Activated naive CD8-positive, alpha-beta T cell (primary cell): ENCODE data around the gene ZNF10.
A peak's percentile ranks its signal among the peaks of the same experiment; 100 is the strongest.

Experiments
- H3K27ac Mint-ChIP-seq: one replicate; pipeline ENCODE4 v1.8.0; 2021; ENCODE audit warnings: mixed read lengths
- H3K27me3 Mint-ChIP-seq: one replicate; pipeline ENCODE4 v1.8.0; 2021; ENCODE audit warnings: mixed read lengths
- H3K36me3 Mint-ChIP-seq: one replicate; pipeline ENCODE4 v1.8.0; 2021; ENCODE audit warnings: mixed read lengths
- H3K4me1 Mint-ChIP-seq: one replicate; pipeline ENCODE4 v1.8.0; 2021; ENCODE audit warnings: low read depth, mixed read lengths
- H3K4me3 Mint-ChIP-seq: one replicate; pipeline ENCODE4 v1.8.0; 2021; ENCODE audit warnings: mild to moderate bottlenecking, mixed read lengths
- H3K9me3 Mint-ChIP-seq: one replicate; pipeline ENCODE4 v1.8.0; 2021; ENCODE audit warnings: low read depth, mixed read lengths

ZNF10 gene

GRCh38 chr12:133165776-133166175 lies 35.3 kb downstream of the ZNF10 start:
- Mint-ChIP-seq H3K9me3 (peaks cover 38% of the 10 kb centered on the region), H3K27ac (no peak overlapping the region), H3K36me3 (peaks cover 34% of the 10 kb centered on the region), H3K4me1 (no peaks in the 10 kb centered on the region), H3K27me3 (no peaks in the 10 kb centered on the region), H3K4me3 (no peak overlapping the region)

GRCh38 chr12:133172491-133172890 lies 42.1 kb downstream of the ZNF10 start:
- peaks cover 30% of the 10 kb centered on the region for H3K9me3 Mint-ChIP-seq
- no peaks in the 10 kb centered on the region for H3K27me3 Mint-ChIP-seq
- peaks cover 27% of the 10 kb centered on the region for H3K36me3 Mint-ChIP-seq
- H3K27ac Mint-ChIP-seq = no peak overlapping the region
- no peaks in the 10 kb centered on the region for H3K4me1 Mint-ChIP-seq
- no peak overlapping the region for H3K4me3 Mint-ChIP-seq

GRCh38 chr12:133174901-133175300 lies 44.5 kb downstream of the ZNF10 start:
- H3K27me3 Mint-ChIP-seq = no peaks in the 10 kb centered on the region
- peaks cover 28% of the 10 kb centered on the region for H3K36me3 Mint-ChIP-seq
- H3K4me3 Mint-ChIP-seq = no peak overlapping the region
- H3K27ac Mint-ChIP-seq = no peak overlapping the region
- H3K9me3 Mint-ChIP-seq = peaks cover 35% of the 10 kb centered on the region
- no peaks in the 10 kb centered on the region for H3K4me1 Mint-ChIP-seq

- H3K27ac Mint-ChIP-seq = no peak overlapping the region
- peak overlapping the region; percentile 39 for H3K4me3 Mint-ChIP-seq
- H3K36me3 Mint-ChIP-seq = peaks cover 46% of the 10 kb centered on the region
- no peaks in the 10 kb centered on the region for H3K27me3 Mint-ChIP-seq
- H3K9me3 Mint-ChIP-seq = peaks cover 39% of the 10 kb centered on the region
- H3K4me1 Mint-ChIP-seq = peaks cover 21% of the 10 kb centered on the region
Observed at GRCh38 chr12:133180669-133181068, 50.2 kb downstream of the ZNF10 start.

- peaks cover 21% of the 10 kb centered on the region for H3K4me1 Mint-ChIP-seq
Observed at GRCh38 chr12:133181238-133181959, 51.0 kb downstream of the ZNF10 start, which contains the start of gene ZNF268. ZNF268 (plus strand) TSS chr12:133181495; CDS start chr12:133181998, 503 bp downstream.

GRCh38 chr12:133190176-133190575 lies 59.7 kb downstream of the ZNF10 start:
- H3K27ac Mint-ChIP-seq = no peak overlapping the region
- H3K9me3 Mint-ChIP-seq = peaks cover 33% of the 10 kb centered on the region
- H3K27me3 Mint-ChIP-seq = no peaks in the 10 kb centered on the region
- H3K4me1 Mint-ChIP-seq = peaks cover 6% of the 10 kb centered on the region
- no peak overlapping the region for H3K4me3 Mint-ChIP-seq
- peaks cover 86% of the 10 kb centered on the region for H3K36me3 Mint-ChIP-seq

More at GRCh38 chr12:133181238-133181959, 51.0 kb downstream of the ZNF10 start, which contains the start of gene ZNF268:
- peak within 1 kb of the TSS; percentile 96 for H3K4me3 Mint-ChIP-seq
- H3K9me3 Mint-ChIP-seq = peaks cover 31% of the 10 kb centered on the region
- H3K27me3 Mint-ChIP-seq = no peaks in the 10 kb centered on the region
- H3K27ac Mint-ChIP-seq = peak within 1 kb of the TSS; percentile 93
- peaks cover 47% of the 10 kb centered on the region for H3K36me3 Mint-ChIP-seq

GRCh38 chr12:133192847-133193246 lies 62.4 kb downstream of the ZNF10 start:
- H3K27ac Mint-ChIP-seq = no peak overlapping the region
- H3K36me3 Mint-ChIP-seq = peaks cover 68% of the 10 kb centered on the region
- no peak overlapping the region for H3K4me3 Mint-ChIP-seq
- no peaks in the 10 kb centered on the region for H3K27me3 Mint-ChIP-seq
- H3K9me3 Mint-ChIP-seq = peaks cover 32% of the 10 kb centered on the region
- no peaks in the 10 kb centered on the region for H3K4me1 Mint-ChIP-seq

GRCh38 chr12:133201888-133202287 lies 71.5 kb downstream of the ZNF10 start:
- Mint-ChIP-seq H3K9me3 (peaks cover 30% of the 10 kb centered on the region), H3K36me3 (peaks cover 54% of the 10 kb centered on the region), H3K4me1 (no peaks in the 10 kb centered on the region), H3K27me3 (no peaks in the 10 kb centered on the region), H3K27ac (no peak overlapping the region), H3K4me3 (no peak overlapping the region)

GRCh38 chr12:133202493-133203343 lies 72.3 kb downstream of the ZNF10 start:
- Mint-ChIP-seq H3K4me1 (no peaks in the 10 kb centered on the region), H3K4me3 (no peak overlapping the region), H3K27ac (peak overlapping the region; percentile 28), H3K27me3 (no peaks in the 10 kb centered on the region), H3K36me3 (peaks cover 54% of the 10 kb centered on the region), H3K9me3 (peaks cover 30% of the 10 kb centered on the region)

- Mint-ChIP-seq H3K4me3 (no peak overlapping the region), H3K27ac (peak overlapping the region; percentile 28), H3K9me3 (peaks cover 30% of the 10 kb centered on the region), H3K27me3 (no peaks in the 10 kb centered on the region), H3K4me1 (no peaks in the 10 kb centered on the region), H3K36me3 (peaks cover 56% of the 10 kb centered on the region)
Observed at GRCh38 chr12:133203344-133204263, 73.2 kb downstream of the ZNF10 start.

- Mint-ChIP-seq H3K9me3 (peaks cover 30% of the 10 kb centered on the region), H3K4me3 (no peak overlapping the region), H3K27ac (no peak overlapping the region), H3K36me3 (peaks cover 57% of the 10 kb centered on the region), H3K4me1 (no peaks in the 10 kb centered on the region), H3K27me3 (no peaks in the 10 kb centered on the region)
Observed at GRCh38 chr12:133204264-133204603, 73.8 kb downstream of the ZNF10 start.

GRCh38 chr12:133206390-133206789 lies 76.0 kb downstream of the ZNF10 start:
- Mint-ChIP-seq H3K27me3 (no peaks in the 10 kb centered on the region), H3K4me1 (no peaks in the 10 kb centered on the region), H3K4me3 (no peak overlapping the region), H3K27ac (no peak overlapping the region), H3K36me3 (peaks cover 43% of the 10 kb centered on the region), H3K9me3 (peaks cover 18% of the 10 kb centered on the region)
